Keratinocyte (primary cell): Measurements from ENCODE around the gene PIGH. TPM values are rescaled to one million over a fixed set of nuclear protein-coding genes. Genes with fewer than 3 reads are reported as not detected.

Experiments used
- DNase-seq: peaks from one replicate; pipeline ENCODE4 v3.0.0-alpha.2; 2011; ENCODE audit warnings: low read depth, missing footprints, low spot score
- FAIRE-seq: peaks from 2 replicates; lab custom pipeline; 2011; peaks lifted over from hg19 to GRCh38; lab: Jason Lieb, UNC
- H2AFZ ChIP-seq: 2 replicates; pipeline ENCODE4 v1.6.0; 2012; ENCODE audit warnings: low read length, control low read depth, inconsistent platforms; ENCODE audit not compliant: control insufficient read depth
- H3K27ac ChIP-seq: 2 replicates; pipeline ENCODE4 v1.5.1; 2011; ENCODE audit warnings: low read length; ENCODE audit not compliant: control insufficient read depth, insufficient read depth
- H3K27me3 ChIP-seq: 3 replicates; pipeline ENCODE4 v1.6.0; 2011; ENCODE audit warnings: low read length; ENCODE audit not compliant: control insufficient read depth, insufficient read depth; ENCODE audit errors: extremely low read depth
- H3K36me3 ChIP-seq, 2 experiments: 2 replicates in 1 of 2; 3 replicates in 1 of 2; pipeline ENCODE4 v1.5.1; 2011; ENCODE audit warnings: low read length in 2 of 2, mild to moderate bottlenecking in 1 of 2; ENCODE audit not compliant: control insufficient read depth in 2 of 2, insufficient read depth in 2 of 2; ENCODE audit errors: extremely low read depth in 1 of 2
- H3K4me1 ChIP-seq: 3 replicates; pipeline ENCODE4 v1.5.1; 2011; ENCODE audit warnings: low read length; ENCODE audit not compliant: control insufficient read depth, insufficient read depth; ENCODE audit errors: extremely low read depth
- H3K4me2 ChIP-seq: 3 replicates; pipeline ENCODE4 v1.6.0; 2011; ENCODE audit warnings: low read depth, low read length; ENCODE audit not compliant: control insufficient read depth, insufficient read depth; ENCODE audit errors: extremely low read depth
- H3K4me3 ChIP-seq, 3 experiments: fragments of 200-600 bp in 1 of 3; sonication (generic) in 1 of 3; 2 replicates in 2 of 3; 3 replicates in 1 of 3; pipeline ENCODE4 v1.5.1; 2011 to 2016; ENCODE audit warnings: low read length in 3 of 3, mild to moderate bottlenecking in 3 of 3, control low read depth in 2 of 3, inconsistent platforms in 1 of 3, low read depth in 1 of 3, mixed read lengths in 1 of 3, mixed run types in 1 of 3, moderate library complexity in 1 of 3; ENCODE audit not compliant: control insufficient read depth in 2 of 3, insufficient read depth in 2 of 3; ENCODE audit errors: extremely low read depth in 1 of 3
- H3K79me2 ChIP-seq: 2 replicates; pipeline ENCODE4 v1.6.0; 2012; ENCODE audit warnings: low read length; ENCODE audit not compliant: control insufficient read depth, insufficient read depth
- H3K9ac ChIP-seq: 3 replicates; pipeline ENCODE4 v1.6.0; 2011; ENCODE audit warnings: low read length; ENCODE audit not compliant: control insufficient read depth, insufficient read depth; ENCODE audit errors: extremely low read depth
- H3K9me1 ChIP-seq: 3 replicates; pipeline ENCODE4 v1.6.0; 2011; ENCODE audit warnings: low read length; ENCODE audit not compliant: control insufficient read depth, insufficient read depth; ENCODE audit errors: extremely low read depth
- H3K9me3 ChIP-seq: 2 replicates; pipeline ENCODE4 v1.5.1; 2012; ENCODE audit warnings: low read depth, low read length; ENCODE audit not compliant: control insufficient read depth
- H4K20me1 ChIP-seq: 3 replicates; pipeline ENCODE4 v1.6.0; 2011; ENCODE audit warnings: low read length; ENCODE audit not compliant: control insufficient read depth, insufficient read depth; ENCODE audit errors: extremely low read depth
- EZH2 ChIP-seq: IDR thresholded peaks from one replicate; pipeline ENCODE4 v1.6.1; 2012; ENCODE audit warnings: inconsistent platforms, mild to moderate bottlenecking, low read length, moderate library complexity
- dilution Hi-C: fragments of 300-500 bp; cut with MboI; formaldehyde crosslinking; loops from one replicate; pipeline ENCODE4 v1.7.0; 2020; ENCODE audit warnings: low sequenced_read_pairs; ENCODE audit not compliant: extremely low pct_ligation_motif_present
- polyA plus RNA-seq, 5 experiments: library from polyadenylated mRNA; depleted of rRNA in 3 of 5; stranded (reverse) in 3 of 5; stranded (forward) in 1 of 5; unstranded in 1 of 5; fragments of >200 nt; gene quantifications; 1 replicate in 1 of 5; 2 replicates in 3 of 5; 3 replicates in 1 of 5; pipeline versions ENCODE4 v1.2.1 to v1.2.3, GENCODE V29; 2011 to 2012; ENCODE audit warnings: missing spikeins in 2 of 5, low read depth in 1 of 5, low replicate concordance in 1 of 5
- TF ChIP-seq, protein P1 (sequence below), 3 experiments: IDR thresholded peaks in 1 of 3; conservative IDR thresholded peaks in 1 of 3; optimal IDR thresholded peaks in 1 of 3; 2 replicates in 2 of 3; 3 replicates in 1 of 3; pipeline versions ENCODE3 to v1.5.1; 2011; ENCODE audit warnings: low read length in 3 of 3, mild to moderate bottlenecking in 3 of 3, moderate library complexity in 2 of 3, control low read depth in 1 of 3, inconsistent platforms in 1 of 3; ENCODE audit not compliant: insufficient read depth in 2 of 3; ENCODE audit errors: extremely low read depth in 1 of 3

PIGH gene
- polyA plus RNA-seq, 1 donor (not counting 4 experiments of a cell fraction or from before 2014, with no cell fraction given), result 29.9 TPM

GRCh38 chr14:67564236-67564635, 35.8 kb downstream of the PIGH start:
- Histone ChIP-seq H3K9me3 (no peaks in the 10 kb centered on the region), H4K20me1 (no peaks in the 10 kb centered on the region), H3K79me2 (no peaks in the 10 kb centered on the region), H3K27ac (no peak overlapping the region), H3K4me3 (no peak overlapping the region), H3K9me1 (no peaks in the 10 kb centered on the region), H3K27me3 (no peaks in the 10 kb centered on the region), H2AFZ (no peak overlapping the region), H3K4me1 (peaks cover 3% of the 10 kb centered on the region), H3K9ac (no peak overlapping the region), H3K36me3 (peaks cover 7 to 8% of the 10 kb centered on the region in 2 experiments), H3K4me2 (no peak overlapping the region)
- dilution Hi-C loops, result no loop called here
- TF ChIP-seq EZH2, result no peak
- TF ChIP-seq, protein P1, sequence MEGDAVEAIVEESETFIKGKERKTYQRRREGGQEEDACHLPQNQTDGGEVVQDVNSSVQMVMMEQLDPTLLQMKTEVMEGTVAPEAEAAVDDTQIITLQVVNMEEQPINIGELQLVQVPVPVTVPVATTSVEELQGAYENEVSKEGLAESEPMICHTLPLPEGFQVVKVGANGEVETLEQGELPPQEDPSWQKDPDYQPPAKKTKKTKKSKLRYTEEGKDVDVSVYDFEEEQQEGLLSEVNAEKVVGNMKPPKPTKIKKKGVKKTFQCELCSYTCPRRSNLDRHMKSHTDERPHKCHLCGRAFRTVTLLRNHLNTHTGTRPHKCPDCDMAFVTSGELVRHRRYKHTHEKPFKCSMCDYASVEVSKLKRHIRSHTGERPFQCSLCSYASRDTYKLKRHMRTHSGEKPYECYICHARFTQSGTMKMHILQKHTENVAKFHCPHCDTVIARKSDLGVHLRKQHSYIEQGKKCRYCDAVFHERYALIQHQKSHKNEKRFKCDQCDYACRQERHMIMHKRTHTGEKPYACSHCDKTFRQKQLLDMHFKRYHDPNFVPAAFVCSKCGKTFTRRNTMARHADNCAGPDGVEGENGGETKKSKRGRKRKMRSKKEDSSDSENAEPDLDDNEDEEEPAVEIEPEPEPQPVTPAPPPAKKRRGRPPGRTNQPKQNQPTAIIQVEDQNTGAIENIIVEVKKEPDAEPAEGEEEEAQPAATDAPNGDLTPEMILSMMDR (optimal IDR thresholded peaks at IDR 0.05 in 1 of 3, IDR thresholded peaks at IDR 0.05 in 1 of 3, conservative IDR thresholded peaks at IDR 0.05 in 1 of 3; ENCODE audit: extremely low read depth in 1 of 3, insufficient read depth in 2 of 3, low read length in 3 of 3), result no peak
- no peak for FAIRE-seq
- DNase-seq, result no peak

GRCh38 chr14:67562776-67563150, 37.3 kb downstream of the PIGH start:
- no peak overlapping the region for H3K9ac ChIP-seq
- TF ChIP-seq, protein P1 (optimal IDR thresholded peaks at IDR 0.05 in 1 of 3, IDR thresholded peaks at IDR 0.05 in 1 of 3, conservative IDR thresholded peaks at IDR 0.05 in 1 of 3; ENCODE audit: extremely low read depth in 1 of 3, insufficient read depth in 2 of 3, low read length in 3 of 3), result no peak
- TF ChIP-seq EZH2, result no peak
- peaks cover 3% of the 10 kb centered on the region for H3K4me1 ChIP-seq
- no peaks in the 10 kb centered on the region for H3K79me2 ChIP-seq
- DNase-seq (no peak), FAIRE-seq (no peak)
- no peaks in the 10 kb centered on the region for H3K27me3 ChIP-seq
- H3K9me3 ChIP-seq, result no peaks in the 10 kb centered on the region
- dilution Hi-C loops, result no loop called here
- no peak overlapping the region for H3K4me2 ChIP-seq
- no peak overlapping the region for H2AFZ ChIP-seq
- H3K4me3 ChIP-seq, result no peak overlapping the region
- no peak overlapping the region for H3K27ac ChIP-seq
- peaks cover 7 to 8% of the 10 kb centered on the region in 2 experiments for H3K36me3 ChIP-seq
- H4K20me1 ChIP-seq, result no peaks in the 10 kb centered on the region
- H3K9me1 ChIP-seq, result no peaks in the 10 kb centered on the region
